Neural cell (in vitro differentiated cells): ENCODE data around the gene MSANTD4.

Experiments
- CTCF ChIP-seq: fragments of 450-650 bp; IDR thresholded peaks from 2 replicates; pipeline ENCODE4 v1.5.1; 2014; ENCODE audit warnings: antibody characterized with exemption, mild to moderate bottlenecking, moderate library complexity; ENCODE audit not compliant: poor library complexity, severe bottlenecking
- RAD21 ChIP-seq: fragments of 450-650 bp; conservative IDR thresholded peaks from 2 replicates; pipeline ENCODE4 v1.6.1; 2014; ENCODE audit warnings: antibody characterized with exemption, mild to moderate bottlenecking, moderate library complexity

- TF ChIP-seq CTCF = no peak
- TF ChIP-seq RAD21 = no peak
Observed at GRCh38 chr11:105979997-105980703, 41.9 kb downstream of the MSANTD4 start.
